Transverse colon (tissue), 3 donors: ENCODE data around the gene KCNJ16.

ENCODE experiments used
- CTCF ChIP-seq, 5 experiments: fragments of 200-600 bp in 3 of 5; fragments of 450-650 bp in 2 of 5; sonication (generic) in 3 of 5; IDR thresholded peaks; 1 replicate in 2 of 5; 2 replicates in 3 of 5; pipeline ENCODE4 v1.5.1; 2016 to 2017; ENCODE audit warnings: antibody characterized with exemption in 5 of 5, inconsistent platforms in 3 of 5, mild to moderate bottlenecking in 2 of 5, moderate library complexity in 1 of 5
- POLR2A ChIP-seq: fragments of 450-650 bp; IDR thresholded peaks from one replicate; pipeline ENCODE4 v1.6.1; 2016; ENCODE audit warnings: antibody characterized with exemption, mild to moderate bottlenecking, moderate library complexity

DNA sequence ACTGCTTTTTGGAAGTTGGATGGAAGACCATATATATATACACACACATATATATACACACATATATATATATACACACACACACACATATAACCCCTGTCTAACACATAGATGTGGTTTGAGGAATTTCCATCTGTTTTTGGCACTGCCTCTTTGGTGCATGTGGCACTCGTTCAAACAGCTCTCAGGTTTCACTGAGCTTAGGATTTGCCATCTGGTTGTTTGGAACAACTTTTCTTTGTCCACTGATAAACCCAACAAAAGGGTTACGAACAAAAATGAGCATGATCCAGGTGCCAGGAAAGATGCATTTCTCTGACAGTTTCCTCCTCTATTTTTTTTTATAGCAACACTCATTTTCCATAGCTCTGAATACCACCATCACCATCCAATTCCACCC, 14.6 kb upstream of the KCNJ16 start:
- TF ChIP-seq POLR2A (no peak), CTCF (IDR thresholded peaks at IDR 0.05) (no peak)
